Measurements from ENCODE around the gene ULK2. TPM values are rescaled to one million over a fixed set of nuclear protein-coding genes. Genes with fewer than 3 reads are reported as not detected.

ULK2 gene
- total RNA-seq, 1 experiment from 2014 or later: 12.7 TPM

DNA sequence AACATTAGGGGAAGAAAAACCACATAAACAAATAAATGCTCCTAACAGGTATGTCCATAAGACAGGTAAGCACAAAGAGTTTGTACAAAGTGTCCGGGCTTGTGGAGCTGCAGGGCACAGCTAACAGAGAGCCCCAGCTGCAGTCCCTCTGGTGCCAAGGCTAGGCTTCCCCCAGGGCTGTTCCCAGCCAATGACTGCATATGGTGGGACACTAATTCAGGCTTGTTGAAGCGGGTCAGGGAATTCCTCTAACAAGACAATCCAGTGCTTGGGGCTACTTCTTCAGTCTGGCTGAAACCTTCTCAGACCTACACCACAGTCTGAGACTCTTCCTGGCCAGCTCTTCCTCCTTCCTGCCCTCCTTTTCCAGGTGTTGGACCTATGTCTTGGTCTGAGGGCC, 67.9 kb downstream of the ULK2 start:
- ChIA-PET POLR2A (no interaction called here), CTCF (no interaction called here), RAD21 (ENCODE audit: low non-redundant PET in 1 of 2, low total read pairs in 2 of 2, uncharacterized antibody in 2 of 2, unreplicated experiment in 2 of 2) (no interaction called here)
- Histone ChIP-seq H3K9ac (ENCODE audit: low read length) (no peak overlapping the region), H3K4me1 (ENCODE audit: control insufficient read depth in 1 of 2, insufficient read depth in 2 of 2, low read length in 2 of 2) (no peaks in the 10 kb centered on the region), H3K27ac (ENCODE audit: low read depth, low read length) (no peak overlapping the region), H3K9me3 (ENCODE audit: control insufficient read depth in 1 of 2, insufficient read depth in 1 of 2, low read depth in 1 of 2, low read length in 2 of 2) (no peaks in the 10 kb centered on the region), H3K27me3 (ENCODE audit: insufficient read depth, low read length) (no peaks in the 10 kb centered on the region), H3K79me2 (ENCODE audit: insufficient read depth, low read length) (no peaks in the 10 kb centered on the region), H3K36me3 (ENCODE audit: control insufficient read depth in 1 of 2, insufficient read depth in 2 of 2, low read length in 2 of 2) (no peaks in the 10 kb centered on the region), H2AFZ (ENCODE audit: low read depth, low read length, poor library complexity, severe bottlenecking) (no peak overlapping the region), H3K4me3 (replicated peaks in 1 of 2; ENCODE audit: low read depth in 1 of 2, low read length in 2 of 2) (no peak overlapping the region), H4K20me1 (ENCODE audit: insufficient read depth) (no peaks in the 10 kb centered on the region), H3K9me2 (ENCODE audit: insufficient read depth) (no peaks in the 10 kb centered on the region), H3K4me2 (ENCODE audit: low read length) (no peak overlapping the region)
- BruUV-seq (replicated peaks): no TSS peak
- intact Hi-C loops (cut with micrococcal nuclease): no loop called here
- ATAC-seq (no peak), DNase-seq (ENCODE audit: low read depth, low spot score) (no peak)
- TF ChIP-seq ZFX (IDR thresholded peaks at IDR 0.05) (no peak), SP1 (IDR thresholded peaks at IDR 0.05; ENCODE audit: low read depth) (no peak), CBX3 (IDR thresholded peaks at IDR 0.05; ENCODE audit: low read depth) (no peak), TCF7L2 (IDR thresholded peaks at IDR 0.05; ENCODE audit: borderline replicate concordance, extremely low read depth, insufficient read depth, insufficient read length) (no peak), EZH2phosphoT487 (IDR thresholded peaks at IDR 0.05; ENCODE audit: borderline replicate concordance) (no peak), JUND (IDR thresholded peaks at IDR 0.05) (no peak), EZH2 (IDR thresholded peaks at IDR 0.05) (no peak)
- TF ChIP-seq, protein P1, sequence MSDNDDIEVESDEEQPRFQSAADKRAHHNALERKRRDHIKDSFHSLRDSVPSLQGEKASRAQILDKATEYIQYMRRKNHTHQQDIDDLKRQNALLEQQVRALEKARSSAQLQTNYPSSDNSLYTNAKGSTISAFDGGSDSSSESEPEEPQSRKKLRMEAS (IDR thresholded peaks at IDR 0.05): no peak
- TF ChIP-seq, protein P2, sequence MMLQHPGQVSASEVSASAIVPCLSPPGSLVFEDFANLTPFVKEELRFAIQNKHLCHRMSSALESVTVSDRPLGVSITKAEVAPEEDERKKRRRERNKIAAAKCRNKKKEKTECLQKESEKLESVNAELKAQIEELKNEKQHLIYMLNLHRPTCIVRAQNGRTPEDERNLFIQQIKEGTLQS (IDR thresholded peaks at IDR 0.05): no peak
- TF ChIP-seq, protein P3, sequence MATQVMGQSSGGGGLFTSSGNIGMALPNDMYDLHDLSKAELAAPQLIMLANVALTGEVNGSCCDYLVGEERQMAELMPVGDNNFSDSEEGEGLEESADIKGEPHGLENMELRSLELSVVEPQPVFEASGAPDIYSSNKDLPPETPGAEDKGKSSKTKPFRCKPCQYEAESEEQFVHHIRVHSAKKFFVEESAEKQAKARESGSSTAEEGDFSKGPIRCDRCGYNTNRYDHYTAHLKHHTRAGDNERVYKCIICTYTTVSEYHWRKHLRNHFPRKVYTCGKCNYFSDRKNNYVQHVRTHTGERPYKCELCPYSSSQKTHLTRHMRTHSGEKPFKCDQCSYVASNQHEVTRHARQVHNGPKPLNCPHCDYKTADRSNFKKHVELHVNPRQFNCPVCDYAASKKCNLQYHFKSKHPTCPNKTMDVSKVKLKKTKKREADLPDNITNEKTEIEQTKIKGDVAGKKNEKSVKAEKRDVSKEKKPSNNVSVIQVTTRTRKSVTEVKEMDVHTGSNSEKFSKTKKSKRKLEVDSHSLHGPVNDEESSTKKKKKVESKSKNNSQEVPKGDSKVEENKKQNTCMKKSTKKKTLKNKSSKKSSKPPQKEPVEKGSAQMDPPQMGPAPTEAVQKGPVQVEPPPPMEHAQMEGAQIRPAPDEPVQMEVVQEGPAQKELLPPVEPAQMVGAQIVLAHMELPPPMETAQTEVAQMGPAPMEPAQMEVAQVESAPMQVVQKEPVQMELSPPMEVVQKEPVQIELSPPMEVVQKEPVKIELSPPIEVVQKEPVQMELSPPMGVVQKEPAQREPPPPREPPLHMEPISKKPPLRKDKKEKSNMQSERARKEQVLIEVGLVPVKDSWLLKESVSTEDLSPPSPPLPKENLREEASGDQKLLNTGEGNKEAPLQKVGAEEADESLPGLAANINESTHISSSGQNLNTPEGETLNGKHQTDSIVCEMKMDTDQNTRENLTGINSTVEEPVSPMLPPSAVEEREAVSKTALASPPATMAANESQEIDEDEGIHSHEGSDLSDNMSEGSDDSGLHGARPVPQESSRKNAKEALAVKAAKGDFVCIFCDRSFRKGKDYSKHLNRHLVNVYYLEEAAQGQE (IDR thresholded peaks at IDR 0.05; ENCODE audit: low read depth): no peak
- TF ChIP-seq, protein P4, sequence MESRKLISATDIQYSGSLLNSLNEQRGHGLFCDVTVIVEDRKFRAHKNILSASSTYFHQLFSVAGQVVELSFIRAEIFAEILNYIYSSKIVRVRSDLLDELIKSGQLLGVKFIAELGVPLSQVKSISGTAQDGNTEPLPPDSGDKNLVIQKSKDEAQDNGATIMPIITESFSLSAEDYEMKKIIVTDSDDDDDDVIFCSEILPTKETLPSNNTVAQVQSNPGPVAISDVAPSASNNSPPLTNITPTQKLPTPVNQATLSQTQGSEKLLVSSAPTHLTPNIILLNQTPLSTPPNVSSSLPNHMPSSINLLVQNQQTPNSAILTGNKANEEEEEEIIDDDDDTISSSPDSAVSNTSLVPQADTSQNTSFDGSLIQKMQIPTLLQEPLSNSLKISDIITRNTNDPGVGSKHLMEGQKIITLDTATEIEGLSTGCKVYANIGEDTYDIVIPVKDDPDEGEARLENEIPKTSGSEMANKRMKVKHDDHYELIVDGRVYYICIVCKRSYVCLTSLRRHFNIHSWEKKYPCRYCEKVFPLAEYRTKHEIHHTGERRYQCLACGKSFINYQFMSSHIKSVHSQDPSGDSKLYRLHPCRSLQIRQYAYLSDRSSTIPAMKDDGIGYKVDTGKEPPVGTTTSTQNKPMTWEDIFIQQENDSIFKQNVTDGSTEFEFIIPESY (IDR thresholded peaks at IDR 0.05; ENCODE audit: extremely low read depth, insufficient replicate concordance, low read length): no peak
